Fibroblast of lung (primary cell): Measurements from ENCODE around the gene RMND1. TPM values are rescaled to one million over a fixed set of nuclear protein-coding genes. Genes with fewer than 3 reads are reported as not detected.

Source experiments
- DNase-seq, 2 donors: peaks; one replicate each; pipeline versions ENCODE4 v3.0.0 to v3.0.0-alpha.2; 2010; ENCODE audit warnings: low read depth in 2 of 2
- H2AFZ ChIP-seq: 2 replicates; pipeline ENCODE4 v1.5.1; 2012; ENCODE audit warnings: low read length, control low read depth, inconsistent platforms
- H3K27ac ChIP-seq: 2 replicates; pipeline ENCODE4 v1.5.1; 2011; ENCODE audit warnings: low read length, control low read depth; ENCODE audit not compliant: insufficient read depth
- H3K27me3 ChIP-seq: 2 replicates; pipeline ENCODE4 v1.5.1; 2011; ENCODE audit warnings: mild to moderate bottlenecking, low read length; ENCODE audit not compliant: control insufficient read depth, insufficient read depth
- H3K36me3 ChIP-seq: 2 replicates; pipeline ENCODE4 v1.5.1; 2011; ENCODE audit warnings: low read length; ENCODE audit not compliant: control insufficient read depth, insufficient read depth
- H3K4me1 ChIP-seq: 2 replicates; pipeline ENCODE4 v1.5.1; 2011; ENCODE audit warnings: low read length; ENCODE audit not compliant: control insufficient read depth, insufficient read depth; ENCODE audit errors: extremely low read depth
- H3K4me2 ChIP-seq: 2 replicates; pipeline ENCODE4 v1.5.1; 2011; ENCODE audit warnings: low read length, control low read depth; ENCODE audit not compliant: insufficient read depth; ENCODE audit errors: extremely low read depth
- H3K4me3 ChIP-seq, 4 experiments: fragments of 200-600 bp in 1 of 4; sonication (generic) in 1 of 4; replicated peaks in 1 of 4; 2 replicates each; pipeline ENCODE4 v1.5.1; 2011 to 2016; ENCODE audit warnings: low read length in 4 of 4, low read depth in 3 of 4, mild to moderate bottlenecking in 3 of 4, control low read depth in 2 of 4, inconsistent platforms in 1 of 4, mixed read lengths in 1 of 4; ENCODE audit not compliant: insufficient read depth in 1 of 4; ENCODE audit errors: control extremely low read depth in 1 of 4
- H3K79me2 ChIP-seq: 2 replicates; pipeline ENCODE4 v1.5.1; 2012; ENCODE audit warnings: mild to moderate bottlenecking, low read length, inconsistent platforms; ENCODE audit not compliant: control insufficient read depth, insufficient read depth
- H3K9ac ChIP-seq: 2 replicates; pipeline ENCODE4 v1.5.1; 2011; ENCODE audit warnings: mild to moderate bottlenecking, low read length, control low read depth; ENCODE audit not compliant: insufficient read depth
- H3K9me3 ChIP-seq: 2 replicates; pipeline ENCODE4 v1.5.1; 2012; ENCODE audit warnings: low read depth, low read length; ENCODE audit not compliant: control insufficient read depth, insufficient read depth
- H4K20me1 ChIP-seq: 2 replicates; pipeline ENCODE4 v1.5.1; 2011; ENCODE audit warnings: low read length; ENCODE audit not compliant: control insufficient read depth, insufficient read depth; ENCODE audit errors: extremely low read depth
- CTCF ChIP-seq, 2 donors: IDR thresholded peaks in 1 of 2; conservative IDR thresholded peaks in 1 of 2; 1 replicate in 1 of 2; 2 replicates in 1 of 2; pipeline ENCODE4 v1.5.1; 2011 to 2012; ENCODE audit warnings: low read length in 2 of 2, control low read depth in 1 of 2, inconsistent platforms in 1 of 2, low read depth in 1 of 2, mild to moderate bottlenecking in 1 of 2
- EZH2 ChIP-seq: IDR thresholded peaks from 2 replicates; pipeline ENCODE4 v1.5.1; 2012; ENCODE audit warnings: low read length, control low read depth, mild to moderate bottlenecking; ENCODE audit errors: missing control alignments
- polyA plus RNA-seq, 2 donors: library from polyadenylated mRNA; depleted of rRNA in 1 of 2; stranded (reverse) in 1 of 2; unstranded in 1 of 2; fragments of >200 nt; gene quantifications; 2 replicates each; pipeline ENCODE4 v1.2.1, GENCODE V29; 2011 to 2012; ENCODE audit warnings: missing spikeins in 1 of 2
- total RNA-seq: library from RNA; depleted of rRNA; stranded (reverse); fragments of >200 nt; gene quantifications from 2 replicates; pipeline ENCODE4 v1.2.1, GENCODE V29; 2014

Gene RMND1
- total and polyA plus RNA-seq, 2 donors (not counting 1 experiment from before 2014, with no cell fraction given) = 21.5 to 58.3 TPM

GRCh38 chr6:151482290-151482689 is 30.4 kb upstream of the RMND1 start:
- Histone ChIP-seq H3K36me3 (no peaks in the 10 kb centered on the region), H2AFZ (peak overlapping the region; percentile 86), H3K27ac (peak overlapping the region; percentile 34), H3K9ac (peak overlapping the region; percentile 18), H3K27me3 (no peaks in the 10 kb centered on the region), H3K4me2 (peak overlapping the region; percentile 82), H4K20me1 (no peaks in the 10 kb centered on the region), H3K4me3 (peak overlapping the region; percentile 10 to 36 (median 24)), H3K79me2 (no peaks in the 10 kb centered on the region), H3K4me1 (peaks cover 3% of the 10 kb centered on the region), H3K9me3 (no peaks in the 10 kb centered on the region)
- TF ChIP-seq EZH2 (no peak), CTCF (conservative IDR thresholded peaks at IDR 0.05 in 1 of 2, IDR thresholded peaks at IDR 0.05 in 1 of 2; ENCODE audit: low read depth in 1 of 2, low read length in 2 of 2) (no peak)
- peak; percentile 11 to 44 for DNase-seq

DNA sequence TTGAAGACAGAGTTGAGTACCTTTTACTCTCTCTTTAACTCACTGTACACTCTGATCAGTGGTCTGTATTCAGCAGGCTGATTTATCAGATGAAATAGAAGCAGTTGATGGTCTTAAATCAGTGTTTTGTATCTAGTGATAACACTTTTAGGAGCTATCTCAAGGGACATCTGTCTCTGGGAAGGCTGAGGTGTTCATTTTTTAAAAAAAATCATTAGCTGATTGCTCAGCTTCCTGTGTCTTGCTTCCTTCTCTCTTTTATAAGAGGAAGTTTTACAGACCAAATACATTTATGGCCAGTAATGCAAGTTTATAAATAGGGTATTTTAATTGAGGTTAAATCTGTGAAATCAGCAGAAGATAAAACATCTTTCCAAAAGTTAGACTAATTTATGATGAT is 29.9 kb upstream of the RMND1 start:
- H3K4me1 ChIP-seq = peaks cover 3% of the 10 kb centered on the region
- H3K4me3 ChIP-seq = no peak overlapping the region
- H2AFZ ChIP-seq = peak overlapping the region; percentile 54
- H3K9ac ChIP-seq = no peak overlapping the region
- no peak overlapping the region for H3K4me2 ChIP-seq
- DNase-seq = no peak
- H3K79me2 ChIP-seq = no peaks in the 10 kb centered on the region
- H3K27ac ChIP-seq = no peak overlapping the region
- no peaks in the 10 kb centered on the region for H3K36me3 ChIP-seq
- no peaks in the 10 kb centered on the region for H3K9me3 ChIP-seq
- H4K20me1 ChIP-seq = no peaks in the 10 kb centered on the region
- no peaks in the 10 kb centered on the region for H3K27me3 ChIP-seq
- TF ChIP-seq EZH2 (no peak), CTCF (conservative IDR thresholded peaks at IDR 0.05 in 1 of 2, IDR thresholded peaks at IDR 0.05 in 1 of 2; ENCODE audit: low read depth in 1 of 2, low read length in 2 of 2) (no peak)

- TF ChIP-seq EZH2 = no peak
- TF ChIP-seq CTCF (conservative IDR thresholded peaks at IDR 0.05 in 1 of 2, IDR thresholded peaks at IDR 0.05 in 1 of 2; ENCODE audit: low read depth in 1 of 2, low read length in 2 of 2) = no peak
- no peaks in the 10 kb centered on the region for H3K27me3 ChIP-seq
- H3K9ac ChIP-seq = no peak overlapping the region
- H4K20me1 ChIP-seq = no peaks in the 10 kb centered on the region
- H3K36me3 ChIP-seq = no peaks in the 10 kb centered on the region
- peak in 1 of 2 donors; percentile 11 for DNase-seq
- peaks cover 3% of the 10 kb centered on the region for H3K4me1 ChIP-seq
- no peak overlapping the region for H3K27ac ChIP-seq
- H3K9me3 ChIP-seq = no peaks in the 10 kb centered on the region
- no peak overlapping the region for H2AFZ ChIP-seq
- no peak overlapping the region for H3K4me3 ChIP-seq
- H3K4me2 ChIP-seq = no peak overlapping the region
- H3K79me2 ChIP-seq = no peaks in the 10 kb centered on the region
Observed at GRCh38 chr6:151478670-151479069, 26.7 kb upstream of the RMND1 start.
